ENCODE results near the gene NTM.

Gene NTM

GRCh38 chr11:131922220-131922619 is 551.8 kb downstream of the NTM start:
- Histone ChIP-seq H3K4me3 (ENCODE audit: low read depth, low read length) (no peak overlapping the region), H3K27me3 (ENCODE audit: control insufficient read depth, insufficient read depth, low read length) (peaks cover 3% of the 10 kb centered on the region), H3K4me1 (ENCODE audit: control insufficient read depth, insufficient read depth, low read length) (peaks cover 9% of the 10 kb centered on the region), H3K9ac (ENCODE audit: low read depth, low read length) (no peak overlapping the region), H3K9me3 (ENCODE audit: control insufficient read depth, insufficient read depth, low read length) (no peaks in the 10 kb centered on the region), H3K36me3 (ENCODE audit: control insufficient read depth, insufficient read depth, low read length) (no peaks in the 10 kb centered on the region)

GRCh38 chr11:131923309-131923708 is 552.9 kb downstream of the NTM start:
- peaks cover 3% of the 10 kb centered on the region for H3K27me3 ChIP-seq (ENCODE audit: control insufficient read depth, insufficient read depth, low read length)
- no peaks in the 10 kb centered on the region for H3K36me3 ChIP-seq (ENCODE audit: control insufficient read depth, insufficient read depth, low read length)
- H3K9ac ChIP-seq (ENCODE audit: low read depth, low read length), result no peak overlapping the region
- H3K4me1 ChIP-seq (ENCODE audit: control insufficient read depth, insufficient read depth, low read length), result peaks cover 6% of the 10 kb centered on the region
- H3K9me3 ChIP-seq (ENCODE audit: control insufficient read depth, insufficient read depth, low read length), result no peaks in the 10 kb centered on the region
- H3K4me3 ChIP-seq (ENCODE audit: low read depth, low read length), result no peak overlapping the region

GRCh38 chr11:131924001-131924400 is 553.6 kb downstream of the NTM start:
- no peaks in the 10 kb centered on the region for H3K9me3 ChIP-seq (ENCODE audit: control insufficient read depth, insufficient read depth, low read length)
- H3K4me1 ChIP-seq (ENCODE audit: control insufficient read depth, insufficient read depth, low read length), result peaks cover 2% of the 10 kb centered on the region
- H3K4me3 ChIP-seq (ENCODE audit: low read depth, low read length), result no peak overlapping the region
- no peaks in the 10 kb centered on the region for H3K27me3 ChIP-seq (ENCODE audit: control insufficient read depth, insufficient read depth, low read length)
- no peak overlapping the region for H3K9ac ChIP-seq (ENCODE audit: low read depth, low read length)
- no peaks in the 10 kb centered on the region for H3K36me3 ChIP-seq (ENCODE audit: control insufficient read depth, insufficient read depth, low read length)

- Histone ChIP-seq H3K4me1 (ENCODE audit: control insufficient read depth, insufficient read depth, low read length) (peaks cover 2% of the 10 kb centered on the region), H3K9me3 (ENCODE audit: control insufficient read depth, insufficient read depth, low read length) (no peaks in the 10 kb centered on the region), H3K36me3 (ENCODE audit: control insufficient read depth, insufficient read depth, low read length) (no peaks in the 10 kb centered on the region), H3K27me3 (ENCODE audit: control insufficient read depth, insufficient read depth, low read length) (no peaks in the 10 kb centered on the region), H3K9ac (ENCODE audit: low read depth, low read length) (no peak overlapping the region), H3K4me3 (ENCODE audit: low read depth, low read length) (no peak overlapping the region)
These were observed 554.2 kb downstream of the NTM start for GRCh38 chr11:131924457-131925201.

- H3K4me1 ChIP-seq (ENCODE audit: control insufficient read depth, insufficient read depth, low read length), result peaks cover 2% of the 10 kb centered on the region
- no peak overlapping the region for H3K9ac ChIP-seq (ENCODE audit: low read depth, low read length)
- no peaks in the 10 kb centered on the region for H3K9me3 ChIP-seq (ENCODE audit: control insufficient read depth, insufficient read depth, low read length)
These were observed 555.4 kb downstream of the NTM start for GRCh38 chr11:131925829-131926228.

GRCh38 chr11:131928992-131929391 is 558.6 kb downstream of the NTM start:
- Histone ChIP-seq H3K9ac (ENCODE audit: low read depth, low read length) (no peak overlapping the region), H3K27me3 (ENCODE audit: control insufficient read depth, insufficient read depth, low read length) (no peaks in the 10 kb centered on the region), H3K4me3 (ENCODE audit: low read depth, low read length) (no peak overlapping the region), H3K9me3 (ENCODE audit: control insufficient read depth, insufficient read depth, low read length) (no peaks in the 10 kb centered on the region), H3K36me3 (ENCODE audit: control insufficient read depth, insufficient read depth, low read length) (no peaks in the 10 kb centered on the region), H3K4me1 (ENCODE audit: control insufficient read depth, insufficient read depth, low read length) (peaks cover 2% of the 10 kb centered on the region)

More at GRCh38 chr11:131925829-131926228, 555.4 kb downstream of the NTM start:
- H3K36me3 ChIP-seq (ENCODE audit: control insufficient read depth, insufficient read depth, low read length), result no peaks in the 10 kb centered on the region
- H3K27me3 ChIP-seq (ENCODE audit: control insufficient read depth, insufficient read depth, low read length), result no peaks in the 10 kb centered on the region
- no peak overlapping the region for H3K4me3 ChIP-seq (ENCODE audit: low read depth, low read length)

- no peak overlapping the region for H3K4me3 ChIP-seq (ENCODE audit: low read depth, low read length)
- H3K27me3 ChIP-seq (ENCODE audit: control insufficient read depth, insufficient read depth, low read length), result no peaks in the 10 kb centered on the region
- H3K9me3 ChIP-seq (ENCODE audit: control insufficient read depth, insufficient read depth, low read length), result no peaks in the 10 kb centered on the region
- H3K36me3 ChIP-seq (ENCODE audit: control insufficient read depth, insufficient read depth, low read length), result no peaks in the 10 kb centered on the region
- no peak overlapping the region for H3K9ac ChIP-seq (ENCODE audit: low read depth, low read length)
- H3K4me1 ChIP-seq (ENCODE audit: control insufficient read depth, insufficient read depth, low read length), result no peaks in the 10 kb centered on the region
These were observed 562.3 kb downstream of the NTM start for GRCh38 chr11:131932584-131933325.

GRCh38 chr11:131934006-131934405 is 563.6 kb downstream of the NTM start:
- Histone ChIP-seq H3K9ac (ENCODE audit: low read depth, low read length) (no peak overlapping the region), H3K36me3 (ENCODE audit: control insufficient read depth, insufficient read depth, low read length) (no peaks in the 10 kb centered on the region), H3K4me1 (ENCODE audit: control insufficient read depth, insufficient read depth, low read length) (no peaks in the 10 kb centered on the region), H3K4me3 (ENCODE audit: low read depth, low read length) (no peak overlapping the region), H3K27me3 (ENCODE audit: control insufficient read depth, insufficient read depth, low read length) (no peaks in the 10 kb centered on the region), H3K9me3 (ENCODE audit: control insufficient read depth, insufficient read depth, low read length) (no peaks in the 10 kb centered on the region)

GRCh38 chr11:131938351-131938751 is 567.9 kb downstream of the NTM start:
- H3K4me1 ChIP-seq (ENCODE audit: control insufficient read depth, insufficient read depth, low read length), result no peaks in the 10 kb centered on the region
- no peak overlapping the region for H3K9ac ChIP-seq (ENCODE audit: low read depth, low read length)
- H3K27me3 ChIP-seq (ENCODE audit: control insufficient read depth, insufficient read depth, low read length), result no peaks in the 10 kb centered on the region
- H3K9me3 ChIP-seq (ENCODE audit: control insufficient read depth, insufficient read depth, low read length), result no peaks in the 10 kb centered on the region
- H3K4me3 ChIP-seq (ENCODE audit: low read depth, low read length), result no peak overlapping the region
- no peaks in the 10 kb centered on the region for H3K36me3 ChIP-seq (ENCODE audit: control insufficient read depth, insufficient read depth, low read length)

GRCh38 chr11:131940126-131940525 is 569.7 kb downstream of the NTM start:
- Histone ChIP-seq H3K27me3 (ENCODE audit: control insufficient read depth, insufficient read depth, low read length) (no peaks in the 10 kb centered on the region), H3K36me3 (ENCODE audit: control insufficient read depth, insufficient read depth, low read length) (no peaks in the 10 kb centered on the region), H3K9me3 (ENCODE audit: control insufficient read depth, insufficient read depth, low read length) (no peaks in the 10 kb centered on the region), H3K9ac (ENCODE audit: low read depth, low read length) (no peak overlapping the region), H3K4me3 (ENCODE audit: low read depth, low read length) (no peak overlapping the region), H3K4me1 (ENCODE audit: control insufficient read depth, insufficient read depth, low read length) (no peaks in the 10 kb centered on the region)

- no peak overlapping the region for H3K9ac ChIP-seq (ENCODE audit: low read depth, low read length)
- no peak overlapping the region for H3K4me3 ChIP-seq (ENCODE audit: low read depth, low read length)
- no peaks in the 10 kb centered on the region for H3K27me3 ChIP-seq (ENCODE audit: control insufficient read depth, insufficient read depth, low read length)
- no peaks in the 10 kb centered on the region for H3K9me3 ChIP-seq (ENCODE audit: control insufficient read depth, insufficient read depth, low read length)
- no peaks in the 10 kb centered on the region for H3K4me1 ChIP-seq (ENCODE audit: control insufficient read depth, insufficient read depth, low read length)
- H3K36me3 ChIP-seq (ENCODE audit: control insufficient read depth, insufficient read depth, low read length), result no peaks in the 10 kb centered on the region
These were observed 572.5 kb downstream of the NTM start for GRCh38 chr11:131942878-131943277.

- H3K9ac ChIP-seq (ENCODE audit: low read depth, low read length), result no peak overlapping the region
- H3K4me1 ChIP-seq (ENCODE audit: control insufficient read depth, insufficient read depth, low read length), result no peaks in the 10 kb centered on the region
- no peak overlapping the region for H3K4me3 ChIP-seq (ENCODE audit: low read depth, low read length)
- no peaks in the 10 kb centered on the region for H3K36me3 ChIP-seq (ENCODE audit: control insufficient read depth, insufficient read depth, low read length)
- H3K9me3 ChIP-seq (ENCODE audit: control insufficient read depth, insufficient read depth, low read length), result no peaks in the 10 kb centered on the region
- no peaks in the 10 kb centered on the region for H3K27me3 ChIP-seq (ENCODE audit: control insufficient read depth, insufficient read depth, low read length)
These were observed 572.9 kb downstream of the NTM start for GRCh38 chr11:131943295-131943694.
